HepG2 (cell line): Measurements from ENCODE around the gene WDR82. TPM values are rescaled to one million over a fixed set of nuclear protein-coding genes. Genes with fewer than 3 reads are reported as not detected.

ENCODE experiments used
- ADNP ChIP-seq: sonication (generic); formaldehyde crosslinking; IDR thresholded peaks from 2 replicates; pipeline ENCODE4 v1.4.0; 2020; ENCODE audit warnings: missing genetic modification reagents
- BHLHE40 ChIP-seq: IDR thresholded peaks from 2 replicates; pipeline ENCODE4 v1.6.1; 2011; ENCODE audit warnings: low read length, improper control_type of control experiment
- CBFB ChIP-seq: sonication (generic); formaldehyde crosslinking; IDR thresholded peaks from 2 replicates; pipeline ENCODE4 v1.4.0; 2020; ENCODE audit warnings: missing genetic modification reagents
- CEBPB ChIP-seq: IDR thresholded peaks from 2 replicates; pipeline ENCODE4 v1.6.1; 2011; ENCODE audit warnings: low read depth, low read length, improper control_type of control experiment, borderline replicate concordance
- CHD4 ChIP-seq: fragments of 200-600 bp; sonication (generic); IDR thresholded peaks from 2 replicates; pipeline ENCODE4 v1.7.0; 2017; ENCODE audit warnings: mild to moderate bottlenecking, low read length, borderline replicate concordance
- GPBP1L1 ChIP-seq: sonication (generic); formaldehyde crosslinking; IDR thresholded peaks from 2 replicates; pipeline ENCODE4 v1.5.0; 2020; ENCODE audit warnings: mild to moderate bottlenecking, missing genetic modification reagents
- IKZF4 ChIP-seq: sonication (generic); formaldehyde crosslinking; IDR thresholded peaks from 2 replicates; pipeline ENCODE4 v1.5.1; 2020; ENCODE audit warnings: borderline replicate concordance, mild to moderate bottlenecking, low read depth, missing genetic modification reagents; ENCODE audit errors: not compliant biosample characterization
- ISX ChIP-seq: sonication (generic); formaldehyde crosslinking; conservative IDR thresholded peaks from 2 replicates; pipeline ENCODE4 v1.5.0; 2020; ENCODE audit warnings: missing genetic modification reagents
- KDM1A ChIP-seq: IDR thresholded peaks from 2 replicates; pipeline ENCODE4 v1.6.1; 2016; ENCODE audit warnings: missing compliant biosample characterization
- KLF16 ChIP-seq, 2 experiments: sonication (generic) in 1 of 2; formaldehyde crosslinking in 1 of 2; IDR thresholded peaks; 2 replicates each; pipeline versions ENCODE4 v1.6.1 to v1.8.0; 2016 to 2023; ENCODE audit warnings: missing genetic modification reagents in 2 of 2, missing compliant biosample characterization in 1 of 2
- POGZ ChIP-seq: sonication (generic); formaldehyde crosslinking; IDR thresholded peaks from 2 replicates; pipeline ENCODE4 v1.4.0; 2020; ENCODE audit warnings: mild to moderate bottlenecking, missing genetic modification reagents
- SMAD1 ChIP-seq: sonication (generic); formaldehyde crosslinking; IDR thresholded peaks from 2 replicates; pipeline ENCODE4 v1.4.0; 2020; ENCODE audit warnings: missing genetic modification reagents, low read depth, mild to moderate bottlenecking, borderline replicate concordance
- SMYD3 ChIP-seq: sonication (generic); formaldehyde crosslinking; IDR thresholded peaks from 2 replicates; pipeline ENCODE4 v1.8.1; 2023; ENCODE audit warnings: mild to moderate bottlenecking, missing genetic modification reagents
- XBP1 ChIP-seq: sonication (generic); formaldehyde crosslinking; IDR thresholded peaks from 2 replicates; pipeline ENCODE4 v1.5.0; 2020; ENCODE audit warnings: missing genetic modification reagents
- ZC3H4 ChIP-seq: sonication (generic); formaldehyde crosslinking; IDR thresholded peaks from 2 replicates; pipeline ENCODE4 v1.4.0; 2020; ENCODE audit warnings: missing genetic modification reagents, borderline replicate concordance
- ZNF33B ChIP-seq: sonication (generic); formaldehyde crosslinking; IDR thresholded peaks from 2 replicates; pipeline ENCODE4 v1.5.1; 2020; ENCODE audit warnings: mild to moderate bottlenecking, missing genetic modification reagents
- ZNF510 ChIP-seq: sonication (generic); formaldehyde crosslinking; IDR thresholded peaks from 2 replicates; pipeline ENCODE4 v1.4.0; 2020; ENCODE audit warnings: low read depth, mild to moderate bottlenecking, missing genetic modification reagents
- ZNF512B ChIP-seq: sonication (generic); formaldehyde crosslinking; IDR thresholded peaks from 2 replicates; pipeline ENCODE4 v1.5.1; 2020; ENCODE audit warnings: missing genetic modification reagents, mild to moderate bottlenecking, borderline replicate concordance
- ZNF552 ChIP-seq: sonication (generic); formaldehyde crosslinking; IDR thresholded peaks from 2 replicates; pipeline ENCODE4 v1.9.0; 2022; ENCODE audit warnings: missing genetic modification reagents, mild to moderate bottlenecking, borderline replicate concordance
- polyA plus RNA-seq, 8 experiments: library from polyadenylated mRNA; depleted of rRNA in 3 of 8; stranded (reverse) in 7 of 8; unstranded in 1 of 8; fragments of >200 nt; fragmentation: Illumina TruSeq in 4 of 8; extraction: Trizol in 4 of 8; gene quantifications; 2 replicates each; pipeline versions ENCODE4 v1.2.1 to v1.2.3, GENCODE V29; 2011 to 2016; ENCODE audit warnings: low read depth in 4 of 8, missing spikeins in 1 of 8, mixed read lengths in 1 of 8; ENCODE audit not compliant: insufficient read depth in 1 of 8
- total RNA-seq, 5 experiments: library from RNA; depleted of rRNA; stranded (reverse); fragments of >200 nt; fragmentation: Illumina TruSeq; extraction: Trizol; gene quantifications; 2 replicates each; pipeline ENCODE4 v1.2.3, GENCODE V29; 2016; ENCODE audit warnings: low read depth in 1 of 5
- TF ChIP-seq, protein P1 (sequence below): sonication (generic); formaldehyde crosslinking; IDR thresholded peaks from 2 replicates; pipeline ENCODE4 v1.8.0; 2022; ENCODE audit warnings: mild to moderate bottlenecking, missing genetic modification reagents
- TF ChIP-seq, protein P2 (sequence below): sonication (generic); formaldehyde crosslinking; IDR thresholded peaks from 2 replicates; pipeline ENCODE4 v1.4.0; 2020; ENCODE audit warnings: mild to moderate bottlenecking, missing genetic modification reagents

The WDR82 gene
- total and polyA plus RNA-seq, 2 of the 13 experiments (the other 11 are each of a cell fraction or from before 2014, with no cell fraction given): 39.1 to 59.5 TPM

GRCh38 chr3:52238761-52239701 lies 39.4 kb downstream of the WDR82 start, which contains the start of gene TWF2 (continued):
- TF ChIP-seq, protein P1, sequence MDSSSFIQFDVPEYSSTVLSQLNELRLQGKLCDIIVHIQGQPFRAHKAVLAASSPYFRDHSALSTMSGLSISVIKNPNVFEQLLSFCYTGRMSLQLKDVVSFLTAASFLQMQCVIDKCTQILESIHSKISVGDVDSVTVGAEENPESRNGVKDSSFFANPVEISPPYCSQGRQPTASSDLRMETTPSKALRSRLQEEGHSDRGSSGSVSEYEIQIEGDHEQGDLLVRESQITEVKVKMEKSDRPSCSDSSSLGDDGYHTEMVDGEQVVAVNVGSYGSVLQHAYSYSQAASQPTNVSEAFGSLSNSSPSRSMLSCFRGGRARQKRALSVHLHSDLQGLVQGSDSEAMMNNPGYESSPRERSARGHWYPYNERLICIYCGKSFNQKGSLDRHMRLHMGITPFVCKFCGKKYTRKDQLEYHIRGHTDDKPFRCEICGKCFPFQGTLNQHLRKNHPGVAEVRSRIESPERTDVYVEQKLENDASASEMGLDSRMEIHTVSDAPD (CRISPR knock-in tag): no peak; the same call in 1 of the 2 replicates
- TF ChIP-seq SMAD1 (no peak), POGZ (CRISPR knock-in tag) (no peak), GPBP1L1 (CRISPR knock-in tag) (no peak), ISX (CRISPR knock-in tag) (no peak), ZNF510 (CRISPR knock-in tag) (no peak), ZNF552 (CRISPR knock-in tag) (0 out of 2 replicates have a peak, but pooled peaks have one; percentile 36), CEBPB (no peak), KDM1A (CRISPR knock-in tag) (no peak), XBP1 (CRISPR knock-in tag) (no peak), BHLHE40 (no peak), IKZF4 (CRISPR knock-in tag) (peak; percentile 42), CHD4 (no peak; the same call in 1 of the 2 replicates), KLF16 (CRISPR knock-in tag; IDR thresholded peaks at IDR 0.05) (0 out of 4 replicates have a peak, but pooled peaks of 1 of the 2 experiments have one; percentile 12), ZNF512B (CRISPR knock-in tag) (no peak), ZNF33B (no peak), ZC3H4 (CRISPR knock-in tag) (0 out of 2 replicates have a peak, but pooled peaks have one; percentile 61), CBFB (CRISPR knock-in tag) (peak; percentile 76; the same call in 1 of the 2 replicates), ADNP (CRISPR knock-in tag) (no peak), SMYD3 (CRISPR knock-in tag) (no peak)
- TF ChIP-seq, protein P2, sequence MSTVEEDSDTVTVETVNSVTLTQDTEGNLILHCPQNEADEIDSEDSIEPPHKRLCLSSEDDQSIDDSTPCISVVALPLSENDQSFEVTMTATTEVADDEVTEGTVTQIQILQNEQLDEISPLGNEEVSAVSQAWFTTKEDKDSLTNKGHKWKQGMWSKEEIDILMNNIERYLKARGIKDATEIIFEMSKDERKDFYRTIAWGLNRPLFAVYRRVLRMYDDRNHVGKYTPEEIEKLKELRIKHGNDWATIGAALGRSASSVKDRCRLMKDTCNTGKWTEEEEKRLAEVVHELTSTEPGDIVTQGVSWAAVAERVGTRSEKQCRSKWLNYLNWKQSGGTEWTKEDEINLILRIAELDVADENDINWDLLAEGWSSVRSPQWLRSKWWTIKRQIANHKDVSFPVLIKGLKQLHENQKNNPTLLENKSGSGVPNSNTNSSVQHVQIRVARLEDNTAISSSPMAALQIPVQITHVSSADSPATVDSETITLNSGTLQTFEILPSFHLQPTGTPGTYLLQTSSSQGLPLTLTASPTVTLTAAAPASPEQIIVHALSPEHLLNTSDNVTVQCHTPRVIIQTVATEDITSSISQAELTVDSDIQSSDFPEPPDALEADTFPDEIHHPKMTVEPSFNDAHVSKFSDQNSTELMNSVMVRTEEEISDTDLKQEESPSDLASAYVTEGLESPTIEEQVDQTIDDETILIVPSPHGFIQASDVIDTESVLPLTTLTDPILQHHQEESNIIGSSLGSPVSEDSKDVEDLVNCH: no peak
